GM18526 (cell line): Measurements from ENCODE around the gene INMT.

Experiments used
- POLR2A ChIP-seq: IDR thresholded peaks from 3 replicates; pipeline ENCODE4 v1.6.1; 2011; ENCODE audit not compliant: insufficient read length; ENCODE audit errors: extremely low read depth

Gene INMT

DNA sequence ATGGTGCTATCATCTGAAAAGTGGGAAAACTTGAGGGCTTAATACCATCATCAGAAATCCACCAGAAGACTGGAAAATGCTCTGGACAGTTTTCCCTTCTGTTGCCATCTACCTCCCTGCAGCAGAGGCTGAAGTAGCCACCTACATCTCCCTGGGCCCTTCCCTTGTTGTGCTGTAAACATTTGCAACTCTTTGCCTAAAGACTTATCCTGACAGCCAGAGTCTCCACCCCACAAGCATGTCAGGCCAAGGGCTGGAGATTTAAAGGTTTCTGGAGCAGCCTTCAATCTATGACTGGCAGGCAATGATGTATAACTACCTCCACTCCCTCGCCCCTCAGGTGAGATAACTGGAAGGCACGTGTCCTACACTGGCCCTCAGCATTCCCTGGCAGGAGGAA is 29.7 kb upstream of the INMT start:
- TF ChIP-seq POLR2A: no peak

DNA sequence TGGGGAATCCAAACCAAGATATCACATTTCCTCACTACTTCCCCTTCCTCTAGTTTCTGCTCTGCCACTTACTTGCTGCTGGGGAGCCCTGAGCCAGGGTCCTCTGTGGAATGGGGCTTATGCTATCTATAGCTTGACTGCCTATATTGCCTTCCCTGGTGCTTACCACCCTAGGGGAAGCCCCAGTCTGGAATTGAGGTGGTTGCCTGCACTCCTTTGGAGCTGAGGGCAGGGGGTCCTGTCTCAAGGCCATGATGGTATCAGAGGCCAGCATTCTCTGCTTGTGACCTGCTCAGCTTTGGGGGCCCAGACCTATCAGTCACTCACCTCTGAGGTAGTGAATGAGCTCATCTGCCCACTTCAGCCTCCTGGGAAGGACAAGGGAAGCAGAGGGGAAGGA is 29.3 kb upstream of the INMT start:
- no peak for TF ChIP-seq POLR2A

DNA sequence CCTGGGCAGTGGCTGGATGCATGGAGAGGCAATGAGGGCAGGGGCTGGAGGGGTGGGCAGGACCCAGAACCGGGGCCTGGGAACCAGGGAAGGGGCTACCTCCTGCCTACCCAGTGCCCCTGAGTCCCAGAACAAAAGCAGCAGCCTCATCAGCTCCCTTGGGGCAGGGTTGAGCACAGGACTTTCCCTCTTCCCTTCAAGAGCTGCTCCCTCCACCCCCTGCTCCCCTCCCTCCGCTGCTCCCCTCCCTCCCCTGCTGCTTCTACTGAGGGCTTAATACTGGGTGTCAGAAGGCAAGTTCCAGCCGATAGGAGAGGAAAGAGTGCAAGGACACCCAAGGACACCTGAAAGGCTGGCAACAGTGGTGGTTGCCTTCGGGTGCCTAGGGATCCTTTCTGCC is 28.2 kb upstream of the INMT start:
- TF ChIP-seq POLR2A: no peak

DNA sequence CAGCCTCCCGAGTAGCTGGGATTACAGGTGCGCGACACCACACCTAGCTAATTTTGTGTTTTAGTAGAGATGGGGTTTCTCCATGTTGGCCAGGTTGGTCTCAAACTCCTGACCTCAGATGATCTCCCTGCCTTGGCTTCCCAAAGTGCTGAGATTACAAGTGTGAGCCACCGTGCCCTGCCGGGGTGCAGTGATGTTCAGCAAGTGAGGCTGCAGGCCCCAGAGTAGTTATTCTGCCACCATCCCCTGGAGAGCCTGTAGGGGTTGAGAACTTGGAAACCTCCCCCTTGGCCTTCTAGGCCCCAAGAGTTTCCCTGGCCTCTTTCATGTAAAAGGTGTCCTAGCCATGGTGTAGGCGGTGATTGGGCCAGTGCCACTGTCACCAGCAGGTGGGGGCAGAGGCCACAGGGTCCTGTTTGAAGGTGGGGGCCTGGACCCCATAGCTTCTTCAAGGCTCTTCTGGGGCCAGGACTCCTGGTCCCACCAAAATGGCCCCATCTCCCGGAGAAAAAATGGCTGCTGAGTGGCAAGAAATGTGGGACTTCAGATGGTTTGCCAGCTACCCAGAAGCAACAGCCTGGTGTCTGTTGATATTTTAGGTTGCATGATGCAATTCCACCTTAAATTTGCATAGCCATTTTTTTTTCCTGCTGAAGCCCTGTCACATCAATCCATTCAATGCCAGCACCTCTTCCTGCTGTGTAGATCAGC is 25.5 kb upstream of the INMT start:
- TF ChIP-seq POLR2A: no peak

DNA sequence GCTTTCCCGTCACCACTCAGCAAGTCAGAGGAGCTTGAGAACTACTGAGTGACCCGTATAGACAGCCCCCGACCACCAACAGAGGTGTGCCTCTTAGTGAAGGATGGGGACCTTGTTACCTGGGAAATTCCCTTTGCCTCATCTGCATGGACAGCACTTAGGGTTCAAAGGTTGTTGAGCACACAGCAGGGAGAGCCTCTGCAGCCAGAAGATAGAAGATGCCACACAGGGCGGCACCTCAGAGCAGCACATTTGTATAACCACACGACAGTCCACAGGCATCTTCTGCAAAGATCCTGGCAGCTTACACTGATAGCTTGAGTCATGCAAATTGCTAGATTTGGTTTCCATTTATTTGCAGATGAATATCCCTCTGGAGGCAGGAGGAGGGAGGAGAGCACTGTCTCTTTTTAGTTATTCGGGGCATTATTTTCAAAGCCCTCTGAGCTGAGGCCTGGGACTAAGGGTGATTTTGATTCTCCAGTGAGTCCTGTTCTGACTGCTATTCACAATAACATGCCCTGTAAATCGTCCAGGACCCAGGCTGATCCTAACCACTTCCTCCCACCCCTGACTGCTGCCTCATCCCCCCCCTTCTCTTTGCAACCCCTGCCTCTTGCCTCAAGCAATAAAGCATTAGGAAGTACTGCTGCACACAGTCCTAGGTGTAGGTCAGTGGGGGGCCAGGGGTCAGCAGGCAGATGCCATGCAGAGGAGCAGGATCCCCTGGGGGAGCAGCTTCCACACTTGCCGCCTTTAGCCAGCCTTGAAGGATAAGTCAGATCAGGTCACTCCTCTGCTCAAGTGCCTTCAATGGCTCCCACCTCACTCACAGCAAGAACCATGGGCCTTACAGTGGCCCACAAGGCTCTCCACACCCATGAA is 24.6 kb upstream of the INMT start:
- TF ChIP-seq POLR2A: no peak

DNA sequence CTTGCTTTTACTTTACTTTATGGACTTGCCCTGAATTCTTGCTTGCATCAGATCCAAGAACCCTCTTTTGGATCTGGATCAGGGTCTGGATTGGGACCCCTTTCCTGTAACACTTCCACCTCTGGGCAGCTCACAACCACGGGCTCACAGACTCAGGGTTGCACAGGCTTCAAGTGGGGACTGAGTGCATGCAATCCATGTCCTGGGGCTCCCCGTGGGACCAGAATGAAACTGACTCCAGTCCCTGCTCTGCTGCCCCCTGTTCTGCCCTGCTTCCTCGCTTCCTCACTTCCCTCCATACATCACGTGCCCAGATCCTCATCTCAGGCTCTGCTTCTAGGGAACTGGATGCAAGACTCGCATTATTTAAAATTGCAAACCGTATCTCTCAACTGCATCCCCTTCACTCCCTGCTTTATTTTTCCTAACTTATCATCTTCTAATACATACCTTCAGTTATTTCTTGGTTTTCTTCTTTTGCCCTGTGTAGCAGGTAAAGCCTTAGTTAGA is 23.3 kb upstream of the INMT start:
- TF ChIP-seq POLR2A: no peak

DNA sequence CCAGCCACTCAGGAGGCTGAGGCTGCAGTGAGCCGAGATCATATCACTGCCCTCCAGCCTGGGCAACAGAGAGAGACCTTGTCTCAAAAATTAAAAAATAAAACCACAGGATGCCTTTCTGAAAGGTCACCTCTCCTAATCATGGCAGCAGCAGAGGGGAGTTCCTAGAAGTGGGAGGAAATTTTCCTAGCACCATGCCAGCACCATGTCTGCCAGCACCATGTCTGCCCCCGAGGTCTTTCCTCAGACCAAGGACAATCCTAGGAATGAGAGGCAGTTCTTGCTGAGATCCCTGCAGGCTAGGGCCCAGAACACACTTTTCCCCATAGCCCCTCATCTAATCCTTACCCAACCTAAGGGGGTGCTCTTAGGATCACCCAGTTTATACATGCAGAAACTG is 22.3 kb upstream of the INMT start:
- TF ChIP-seq POLR2A: no peak

DNA sequence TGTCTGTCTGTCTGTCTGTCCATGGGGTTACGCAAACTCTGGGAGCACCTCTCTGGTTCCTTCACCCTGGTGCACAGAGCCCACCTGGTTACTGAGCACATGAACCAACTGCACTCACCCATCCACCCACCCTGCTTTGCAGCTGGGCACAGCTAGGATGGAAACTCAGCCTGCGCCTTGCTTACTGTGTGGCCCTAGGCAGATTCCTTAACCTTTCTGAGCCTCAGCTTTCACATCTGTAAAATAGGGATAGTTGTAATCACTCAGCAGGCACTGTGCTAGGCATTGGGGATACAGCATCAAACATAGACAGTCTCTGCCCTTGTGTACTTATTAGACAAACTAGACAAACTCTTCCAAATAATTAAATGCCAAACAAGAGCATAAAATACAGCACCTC is 21.8 kb upstream of the INMT start:
- TF ChIP-seq POLR2A: no peak

DNA sequence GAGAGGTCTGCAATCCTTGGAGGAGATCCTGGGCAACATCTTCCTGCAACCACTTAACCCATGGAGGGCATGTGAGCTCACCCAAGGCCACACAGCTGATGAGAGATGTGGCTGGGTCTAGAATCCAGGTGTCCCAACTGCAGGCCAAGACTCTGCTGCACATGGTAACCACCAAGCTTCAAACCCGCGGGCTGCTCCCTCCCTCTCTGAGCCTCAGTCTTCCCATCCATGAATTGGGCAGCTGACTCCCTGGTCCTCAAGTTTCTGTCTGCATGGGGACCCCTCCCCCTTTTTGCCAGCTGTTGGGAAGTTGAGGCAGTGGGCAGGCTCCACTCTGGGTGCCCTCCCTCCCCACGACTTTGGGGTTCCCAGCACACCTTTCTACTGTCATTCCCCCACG is 20.9 kb upstream of the INMT start:
- no peak for TF ChIP-seq POLR2A

DNA sequence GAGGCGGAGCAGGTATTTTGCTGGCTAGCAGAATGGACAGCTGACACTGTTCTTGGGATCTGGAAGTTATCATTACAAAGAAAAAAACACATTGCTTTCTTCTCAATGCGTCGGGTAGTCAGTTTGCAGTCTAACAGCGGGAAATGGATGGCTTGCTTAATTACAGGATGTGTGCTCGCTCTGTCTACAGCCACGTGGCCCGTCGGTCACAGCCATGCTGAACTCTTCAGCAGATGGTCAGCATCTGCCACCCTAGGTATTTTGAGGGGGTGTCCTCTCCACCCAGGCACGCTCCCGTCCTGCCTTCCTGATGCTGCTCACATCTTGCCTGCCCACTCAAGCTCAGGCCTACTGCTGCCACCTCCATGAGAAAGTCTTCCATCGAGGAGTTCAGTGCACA is 20.4 kb upstream of the INMT start:
- no peak for TF ChIP-seq POLR2A

DNA sequence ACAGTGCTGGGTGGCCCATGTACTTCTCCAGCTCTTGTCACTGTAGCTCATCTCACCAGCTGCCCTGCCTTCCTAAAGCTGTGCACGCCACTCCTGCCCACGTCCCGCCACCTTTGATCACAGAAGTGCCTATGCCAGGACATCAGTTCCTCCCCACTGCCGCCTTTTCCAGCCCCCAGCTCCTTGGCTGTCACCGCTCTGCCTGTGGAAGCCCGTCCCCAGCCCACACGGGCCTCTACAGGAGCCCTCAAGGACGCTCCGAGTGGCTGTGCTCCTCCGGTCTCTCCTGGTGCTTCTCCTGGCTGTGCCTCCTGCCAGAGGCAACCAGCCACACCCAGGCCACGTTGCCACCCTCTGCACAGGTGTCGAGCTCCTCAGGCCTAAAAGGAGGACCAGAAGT is 19.3 kb upstream of the INMT start:
- no peak for TF ChIP-seq POLR2A

DNA sequence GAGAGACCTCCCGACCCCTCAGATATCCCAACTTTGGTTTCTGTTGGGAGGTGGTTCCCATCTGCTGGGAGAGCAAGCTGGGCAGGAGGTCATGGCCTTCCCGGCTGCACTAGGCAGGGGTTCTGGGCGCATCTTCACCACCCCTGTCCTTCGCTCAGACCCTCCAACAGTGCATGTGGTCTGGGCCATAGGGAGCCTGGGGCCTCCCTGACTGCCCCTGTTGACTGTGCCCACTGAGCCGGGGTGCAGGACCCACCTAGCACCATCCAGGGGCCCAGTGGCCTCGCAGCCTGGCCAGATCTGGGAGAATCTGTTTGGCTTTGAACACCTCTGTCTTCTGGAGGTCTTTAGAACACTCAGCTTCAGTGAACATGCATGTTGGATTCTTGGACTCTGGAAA is 18.7 kb upstream of the INMT start:
- no peak for TF ChIP-seq POLR2A

DNA sequence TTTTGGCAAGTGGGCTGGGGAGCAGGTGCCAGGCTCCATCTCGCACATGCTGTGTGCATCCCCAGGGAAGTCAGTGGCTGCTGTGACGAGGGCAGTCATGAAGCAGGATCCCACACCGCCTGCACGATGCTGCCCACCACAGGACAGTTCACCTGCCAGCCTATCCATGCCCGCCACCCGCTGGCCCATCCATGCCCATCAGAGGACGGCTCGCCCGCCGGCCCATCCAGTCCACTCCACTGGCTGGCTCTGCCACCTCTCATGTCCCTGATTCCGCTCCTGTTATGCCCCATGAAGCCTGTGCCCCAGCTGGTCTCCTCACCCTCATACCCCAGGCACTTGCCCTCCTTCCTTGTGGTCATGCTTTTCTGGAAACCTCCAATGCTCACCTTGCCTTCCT is 18.2 kb upstream of the INMT start:
- TF ChIP-seq POLR2A: no peak

DNA sequence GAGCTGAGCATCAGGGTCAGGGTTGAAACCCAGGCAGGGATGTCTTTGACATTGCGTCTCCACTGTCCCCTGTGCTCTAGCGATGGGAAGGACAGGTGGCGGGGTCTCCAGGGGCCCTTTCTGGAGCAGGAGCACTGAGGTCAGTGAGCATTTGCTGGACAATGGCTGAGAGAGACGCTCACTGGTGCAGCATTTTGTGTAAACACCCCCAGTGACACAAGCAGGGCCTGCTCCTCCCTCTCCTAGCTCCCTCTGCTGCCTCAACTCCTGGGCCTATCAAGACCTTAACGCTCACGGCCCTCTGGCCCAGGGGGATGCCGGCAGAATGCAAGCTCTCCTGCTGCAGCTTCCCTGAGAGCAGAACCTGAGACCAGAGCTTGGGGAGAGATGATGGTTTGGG is 17.4 kb upstream of the INMT start:
- no peak for TF ChIP-seq POLR2A

DNA sequence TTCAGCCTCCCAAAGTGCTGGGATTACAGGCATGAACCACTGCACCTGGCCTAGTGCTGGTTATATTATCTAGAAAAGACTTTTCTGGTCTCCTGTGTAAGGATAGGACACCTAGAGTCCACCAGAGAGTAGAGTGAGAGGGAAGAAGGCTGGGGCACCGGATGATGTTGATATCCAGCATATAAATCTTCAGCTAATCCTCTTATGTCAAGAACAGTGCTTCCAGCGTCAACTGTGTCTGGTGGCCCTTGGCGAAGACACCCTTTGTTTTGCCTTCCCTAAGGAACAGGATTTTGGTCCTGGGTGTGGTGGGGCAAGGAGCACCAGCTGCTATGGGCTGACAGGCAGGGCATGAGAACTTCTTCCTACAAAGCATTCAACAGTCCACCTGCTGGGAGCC is 16.3 kb upstream of the INMT start:
- no peak for TF ChIP-seq POLR2A

DNA sequence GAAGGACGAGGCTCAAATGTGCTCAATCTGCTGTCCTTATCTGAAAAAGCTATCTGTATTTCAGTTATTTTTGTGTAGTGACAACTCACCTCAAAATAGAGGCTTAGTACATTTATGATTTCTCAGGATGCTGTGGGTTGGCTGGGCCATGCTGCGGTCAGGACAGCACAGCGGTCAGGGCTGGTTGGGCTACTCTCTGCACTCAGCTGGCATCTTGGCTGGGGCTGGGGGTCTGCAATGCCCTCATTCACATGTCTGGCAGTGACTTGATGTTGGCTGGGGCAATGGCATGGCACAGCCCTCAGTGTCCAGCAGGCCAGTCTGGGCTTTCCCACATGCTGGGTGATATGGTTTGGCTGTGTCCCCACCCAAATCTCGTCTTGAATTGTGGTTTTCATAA is 15.6 kb upstream of the INMT start:
- no peak for TF ChIP-seq POLR2A
